ENCODE data around the gene CYP26C1.

Gene CYP26C1

GRCh38 chr10:93064874-93065660 lies 4.5 kb downstream of the CYP26C1 start:
- no peak for DNase-seq (ENCODE audit: low spot score)

GRCh38 chr10:93065675-93066543 lies 5.3 kb downstream of the CYP26C1 start:
- no peak for DNase-seq (ENCODE audit: low spot score)

- DNase-seq (ENCODE audit: low spot score), result no peak
Measured at GRCh38 chr10:93066544-93066913, 5.9 kb downstream of the CYP26C1 start.

- no peak for DNase-seq (ENCODE audit: low spot score)
Measured at GRCh38 chr10:93067443-93068365, 7.1 kb downstream of the CYP26C1 start.

- no peak for DNase-seq (ENCODE audit: low spot score)
Measured at GRCh38 chr10:93068411-93069244, 8.0 kb downstream of the CYP26C1 start.

GRCh38 chr10:93069245-93069561 lies 8.6 kb downstream of the CYP26C1 start:
- DNase-seq (ENCODE audit: low spot score), result no peak

GRCh38 chr10:93070378-93071176 lies 10.0 kb downstream of the CYP26C1 start:
- no peak for DNase-seq (ENCODE audit: low spot score)

GRCh38 chr10:93071177-93071472 lies 10.5 kb downstream of the CYP26C1 start:
- DNase-seq (ENCODE audit: low spot score), result no peak

GRCh38 chr10:93071674-93072224 lies 11.2 kb downstream of the CYP26C1 start:
- DNase-seq (ENCODE audit: low spot score), result no peak

- DNase-seq (ENCODE audit: low spot score), result no peak
Measured at GRCh38 chr10:93072225-93072712, 11.7 kb downstream of the CYP26C1 start.

GRCh38 chr10:93072713-93073538 lies 12.3 kb downstream of the CYP26C1 start:
- DNase-seq (ENCODE audit: low spot score), result no peak

- DNase-seq (ENCODE audit: low spot score), result no peak
Measured at GRCh38 chr10:93073539-93074146, 13.0 kb downstream of the CYP26C1 start, which contains the start of gene CYP26A1. Gene CYP26A1 (plus strand): TSS chr10:93073893. CDS start chr10:93073935, 42 bp downstream.

GRCh38 chr10:93074147-93074596 lies 13.6 kb downstream of the CYP26C1 start:
- DNase-seq (ENCODE audit: low spot score), result no peak

- DNase-seq (ENCODE audit: low spot score), result no peak
Measured at GRCh38 chr10:93074597-93075368, 14.2 kb downstream of the CYP26C1 start.

- no peak for DNase-seq (ENCODE audit: low spot score)
Measured at GRCh38 chr10:93075369-93076221, 15.0 kb downstream of the CYP26C1 start.

GRCh38 chr10:93076871-93077270 lies 16.3 kb downstream of the CYP26C1 start:
- DNase-seq (ENCODE audit: low spot score), result no peak

GRCh38 chr10:93077860-93078337 lies 17.3 kb downstream of the CYP26C1 start:
- no peak for DNase-seq (ENCODE audit: low spot score)

Measured in putamen (tissue), 1 donor.